GM12878 (cell line): ENCODE data around the gene PRKCG. TPM values are rescaled to one million over a fixed set of nuclear protein-coding genes. Genes with fewer than 3 reads are reported as not detected.

Experiments used
- ATAC-seq: fragments of 200-7000 bp; cut with Tn5 transposase; 3 replicates; pipeline ENCODE4 v1.9.1; 2020; ENCODE audit warnings: mild to moderate bottlenecking, moderate library complexity
- BruUV-seq: library from RNA; stranded (reverse); fragments of 400-500 nt; replicated peaks from 2 replicates; lab custom pipeline; 2021; lab: Mats Ljungman, UMichigan
- CTCF ChIA-PET: fragments of 300-600 bp; sonication (Branson Sonifier 250); formaldehyde crosslinking; extraction: SDS; loops from one replicate; lab custom pipeline; 2021; ENCODE audit warnings: inconsistent platforms; lab: Yijun Ruan, JAX
- POLR2A ChIA-PET: fragments of 350-600 bp; formaldehyde crosslinking; extraction: SDS; loops from one replicate; lab custom pipeline; 2021; ENCODE audit warnings: inconsistent platforms; lab: Charles Lee
- RAD21 ChIA-PET: fragments of 300-600 bp; sonication (Branson Sonifier 250); formaldehyde crosslinking; loops from one replicate; lab custom pipeline; 2023; ENCODE audit warnings: antibody characterized with exemption; ENCODE audit not compliant: unreplicated experiment; lab: Charles Lee
- SMC1A ChIA-PET: fragments of 300-600 bp; sonication (Branson Sonifier 250); formaldehyde crosslinking; loops from one replicate; lab custom pipeline; 2023; ENCODE audit not compliant: unreplicated experiment, uncharacterized antibody; lab: Charles Lee
- DNase-seq: peaks from one replicate; pipeline ENCODE4 v3.0.0-alpha.2; 2011; ENCODE audit warnings: low read depth, low spot score
- FAIRE-seq: peaks from 3 replicates; lab custom pipeline; 2011; peaks lifted over from hg19 to GRCh38; lab: Jason Lieb, UNC
- H2AFZ ChIP-seq: 2 replicates; pipeline ENCODE4 v1.6.0; 2011; ENCODE audit warnings: low read depth, low read length, control low read depth; ENCODE audit not compliant: control insufficient read depth
- H3K27ac ChIP-seq: 2 replicates; pipeline ENCODE4 v1.5.1; 2011; ENCODE audit warnings: control low read depth; ENCODE audit not compliant: control insufficient read depth, insufficient read depth
- H3K27me3 ChIP-seq, 2 experiments: replicated peaks in 1 of 2; 2 replicates each; pipeline versions ENCODE4 v1.6.0 to v1.6.1; 2011; ENCODE audit warnings: low read length in 1 of 2; ENCODE audit not compliant: control insufficient read depth in 2 of 2, insufficient read depth in 2 of 2
- H3K36me3 ChIP-seq, 2 experiments: 2 replicates each; pipeline ENCODE4 v1.5.1; 2011; ENCODE audit warnings: low read length in 1 of 2; ENCODE audit not compliant: control insufficient read depth in 2 of 2, insufficient read depth in 2 of 2
- H3K4me1 ChIP-seq: 2 replicates; pipeline ENCODE4 v1.6.1; 2011; ENCODE audit warnings: mild to moderate bottlenecking, low read length, moderate library complexity, mixed read lengths; ENCODE audit not compliant: control insufficient read depth, insufficient read depth
- H3K4me2 ChIP-seq: 2 replicates; pipeline ENCODE4 v1.6.0; 2011; ENCODE audit warnings: control low read depth; ENCODE audit not compliant: control insufficient read depth, insufficient read depth
- H3K4me3 ChIP-seq: fragments of 200-600 bp; sonication (generic); 2 replicates; pipeline ENCODE4 v1.5.1; 2016
- H3K79me2 ChIP-seq: 2 replicates; pipeline ENCODE4 v1.6.0; 2011; ENCODE audit warnings: low read length; ENCODE audit not compliant: control insufficient read depth, insufficient read depth
- H3K9ac ChIP-seq: 2 replicates; pipeline ENCODE4 v1.8.0; 2011; ENCODE audit warnings: low read length, control low read depth, mixed read lengths; ENCODE audit not compliant: control insufficient read depth, insufficient read depth
- H3K9me3 ChIP-seq: replicated peaks from 3 replicates; pipeline ENCODE4 v1.5.1; 2011; ENCODE audit warnings: mild to moderate bottlenecking, low read length; ENCODE audit not compliant: control insufficient read depth, insufficient read depth
- H4K20me1 ChIP-seq: 2 replicates; pipeline ENCODE4 v1.6.0; 2011; ENCODE audit not compliant: control insufficient read depth, insufficient read depth
- BHLHE40 ChIP-seq, 2 experiments: fragments of 450-650 bp in 1 of 2; IDR thresholded peaks; 2 replicates each; pipeline ENCODE4 v1.6.1; 2011 to 2017; ENCODE audit warnings: low read depth in 2 of 2, borderline replicate concordance in 1 of 2, improper control_type of control experiment in 1 of 2, low read length in 1 of 2, mild to moderate bottlenecking in 1 of 2
- CBX3 ChIP-seq: fragments of 200-600 bp; sonication (generic); IDR thresholded peaks from 2 replicates; pipeline ENCODE4 v1.6.1; 2016; ENCODE audit warnings: low read depth, borderline replicate concordance
- CHD2 ChIP-seq: IDR thresholded peaks from 2 replicates; pipeline ENCODE4 v1.6.1; 2011; ENCODE audit warnings: low read depth, low read length, improper control_type of control experiment, borderline replicate concordance
- E2F8 ChIP-seq: fragments of 450-650 bp; IDR thresholded peaks from 2 replicates; pipeline ENCODE4 v1.6.1; 2018; ENCODE audit warnings: mild to moderate bottlenecking, low read depth, moderate library complexity; ENCODE audit not compliant: partially characterized antibody
- FOXK2 ChIP-seq: fragments of 450-650 bp; IDR thresholded peaks from 2 replicates; pipeline ENCODE4 v1.6.1; 2017; ENCODE audit warnings: mild to moderate bottlenecking, moderate library complexity
- KDM1A ChIP-seq: fragments of 200-600 bp; sonication (generic); IDR thresholded peaks from 2 replicates; pipeline ENCODE4 v1.6.1; 2016; ENCODE audit warnings: borderline replicate concordance
- PAX8 ChIP-seq: fragments of 450-650 bp; IDR thresholded peaks from 2 replicates; pipeline ENCODE4 v1.6.1; 2017; ENCODE audit warnings: mild to moderate bottlenecking, moderate library complexity
- SIX5 ChIP-seq: IDR thresholded peaks from 2 replicates; pipeline ENCODE4 v1.6.1; 2011; ENCODE audit warnings: mild to moderate bottlenecking, low read depth, low read length, moderate library complexity; ENCODE audit not compliant: severe bottlenecking
- SP1 ChIP-seq: IDR thresholded peaks from one replicate; pipeline ENCODE4 v1.6.1; 2011; ENCODE audit warnings: low read depth, low read length
- SREBF2 ChIP-seq: IDR thresholded peaks from 2 replicates; pipeline ENCODE4 v1.6.1; 2012; ENCODE audit warnings: mild to moderate bottlenecking, low read length
- ZNF24 ChIP-seq: fragments of 450-650 bp; IDR thresholded peaks from 2 replicates; pipeline ENCODE4 v1.6.1; 2017; ENCODE audit warnings: antibody characterized with exemption, mild to moderate bottlenecking
- ZSCAN29 ChIP-seq: fragments of 450-650 bp; IDR thresholded peaks from 2 replicates; pipeline ENCODE4 v1.6.1; 2017; ENCODE audit warnings: mild to moderate bottlenecking, moderate library complexity
- WGBS: methylation state at CpG from one replicate; pipeline ENCODE4 v1.1.6; 2016; ENCODE audit warnings: low lambda C conversion rate; ENCODE audit not compliant: insufficient replicate concordance, insufficient coverage; ENCODE audit errors: missing lambda C conversion rate; 5-methylcytosine and 5-hydroxymethylcytosine counted together
- in situ Hi-C: fragments of 300-500 bp; cut with MboI; formaldehyde crosslinking; loops from 9 replicates; pipeline ENCODE4 v1.14.3; 2018; ENCODE audit warnings: mixed read lengths
- intact Hi-C: fragments of 100-400 bp; cut with micrococcal nuclease; formaldehyde crosslinking; loops from one replicate; pipeline ENCODE4 v1.14.2; 2022; ENCODE audit not compliant: unreplicated experiment
- polyA plus RNA-seq, 11 experiments: library from polyadenylated mRNA; depleted of rRNA in 4 of 11; unstranded in 6 of 11; stranded (reverse) in 5 of 11; fragments of >200 nt; fragmentation: Nextera tagmentation in 4 of 11; fragmentation: Illumina TruSeq in 1 of 11; extraction: Ambion mirVana in 4 of 11; extraction: Trizol in 1 of 11; gene quantifications; 1 replicate in 1 of 11; 2 replicates in 10 of 11; pipeline versions ENCODE4 v1.2.1 to v1.2.3, GENCODE V29; 2011 to 2016; ENCODE audit warnings: inconsistent platforms in 2 of 11, missing spikeins in 2 of 11, low read depth in 1 of 11
- total RNA-seq, 4 experiments: library from RNA; depleted of rRNA in 3 of 4; stranded (reverse); fragments of >200 nt in 3 of 4; fragmentation: Illumina TruSeq in 1 of 4; extraction: Trizol in 1 of 4; gene quantifications; 2 replicates each; pipeline versions ENCODE4 v1.2.1 to v1.2.3, GENCODE V29; 2013 to 2021
- TF ChIP-seq, protein P1 (sequence below): IDR thresholded peaks from 2 replicates; pipeline ENCODE4 v1.6.1; 2012; ENCODE audit warnings: mild to moderate bottlenecking, low read depth, low read length
- TF ChIP-seq, protein P2 (sequence below): fragments of 450-650 bp; IDR thresholded peaks from 2 replicates; pipeline ENCODE4 v1.6.1; 2018; ENCODE audit warnings: borderline replicate concordance, mild to moderate bottlenecking; ENCODE audit not compliant: partially characterized antibody
- TF ChIP-seq, protein P3 (sequence below): IDR thresholded peaks from 2 replicates; pipeline ENCODE4 v1.6.1; 2011; ENCODE audit warnings: low read depth, low read length, improper control_type of control experiment, borderline replicate concordance

The PRKCG gene
- total and polyA plus RNA-seq, 10 of the 15 experiments (the other 5 are each of a cell fraction or from before 2014, with no cell fraction given), result not detected

- DNase-seq, result no peak
- no TSS peak for BruUV-seq
- ATAC-seq, result no peak
- Histone ChIP-seq H3K27me3 (no peaks in the 10 kb centered on the region), H3K9ac (no peak overlapping the region), H3K9me3 (no peaks in the 10 kb centered on the region; the same call in 2 of the 3 replicates), H3K4me3 (no peak overlapping the region), H4K20me1 (no peaks in the 10 kb centered on the region), H3K4me1 (no peaks in the 10 kb centered on the region), H3K36me3 (no peaks in the 10 kb centered on the region), H3K4me2 (no peak overlapping the region), H3K27ac (no peak overlapping the region), H3K79me2 (no peaks in the 10 kb centered on the region), H2AFZ (no peak overlapping the region)
- intact Hi-C loops (no loop called here), in situ Hi-C loops (no loop called here)
- POLR2A ChIA-PET, result no interaction called here
- SMC1A ChIA-PET, result no interaction called here
- RAD21 ChIA-PET, result no interaction called here
- no peak for FAIRE-seq
- CTCF ChIA-PET, result no interaction called here
- 72% methylated on average over 4 of the region's 6 CpGs for WGBS
- TF ChIP-seq SIX5 (no peak), SREBF2 (no peak), CBX3 (no peak), ZSCAN29 (no peak), CHD2 (no peak), FOXK2 (no peak), E2F8 (no peak), ZNF24 (no peak), PAX8 (no peak), BHLHE40 (IDR thresholded peaks at IDR 0.05; ENCODE audit: borderline replicate concordance in 1 of 2, low read depth in 2 of 2, low read length in 1 of 2) (no peak), SP1 (no peak), KDM1A (no peak)
- TF ChIP-seq, protein P1, sequence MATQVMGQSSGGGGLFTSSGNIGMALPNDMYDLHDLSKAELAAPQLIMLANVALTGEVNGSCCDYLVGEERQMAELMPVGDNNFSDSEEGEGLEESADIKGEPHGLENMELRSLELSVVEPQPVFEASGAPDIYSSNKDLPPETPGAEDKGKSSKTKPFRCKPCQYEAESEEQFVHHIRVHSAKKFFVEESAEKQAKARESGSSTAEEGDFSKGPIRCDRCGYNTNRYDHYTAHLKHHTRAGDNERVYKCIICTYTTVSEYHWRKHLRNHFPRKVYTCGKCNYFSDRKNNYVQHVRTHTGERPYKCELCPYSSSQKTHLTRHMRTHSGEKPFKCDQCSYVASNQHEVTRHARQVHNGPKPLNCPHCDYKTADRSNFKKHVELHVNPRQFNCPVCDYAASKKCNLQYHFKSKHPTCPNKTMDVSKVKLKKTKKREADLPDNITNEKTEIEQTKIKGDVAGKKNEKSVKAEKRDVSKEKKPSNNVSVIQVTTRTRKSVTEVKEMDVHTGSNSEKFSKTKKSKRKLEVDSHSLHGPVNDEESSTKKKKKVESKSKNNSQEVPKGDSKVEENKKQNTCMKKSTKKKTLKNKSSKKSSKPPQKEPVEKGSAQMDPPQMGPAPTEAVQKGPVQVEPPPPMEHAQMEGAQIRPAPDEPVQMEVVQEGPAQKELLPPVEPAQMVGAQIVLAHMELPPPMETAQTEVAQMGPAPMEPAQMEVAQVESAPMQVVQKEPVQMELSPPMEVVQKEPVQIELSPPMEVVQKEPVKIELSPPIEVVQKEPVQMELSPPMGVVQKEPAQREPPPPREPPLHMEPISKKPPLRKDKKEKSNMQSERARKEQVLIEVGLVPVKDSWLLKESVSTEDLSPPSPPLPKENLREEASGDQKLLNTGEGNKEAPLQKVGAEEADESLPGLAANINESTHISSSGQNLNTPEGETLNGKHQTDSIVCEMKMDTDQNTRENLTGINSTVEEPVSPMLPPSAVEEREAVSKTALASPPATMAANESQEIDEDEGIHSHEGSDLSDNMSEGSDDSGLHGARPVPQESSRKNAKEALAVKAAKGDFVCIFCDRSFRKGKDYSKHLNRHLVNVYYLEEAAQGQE, result no peak
- TF ChIP-seq, protein P2, sequence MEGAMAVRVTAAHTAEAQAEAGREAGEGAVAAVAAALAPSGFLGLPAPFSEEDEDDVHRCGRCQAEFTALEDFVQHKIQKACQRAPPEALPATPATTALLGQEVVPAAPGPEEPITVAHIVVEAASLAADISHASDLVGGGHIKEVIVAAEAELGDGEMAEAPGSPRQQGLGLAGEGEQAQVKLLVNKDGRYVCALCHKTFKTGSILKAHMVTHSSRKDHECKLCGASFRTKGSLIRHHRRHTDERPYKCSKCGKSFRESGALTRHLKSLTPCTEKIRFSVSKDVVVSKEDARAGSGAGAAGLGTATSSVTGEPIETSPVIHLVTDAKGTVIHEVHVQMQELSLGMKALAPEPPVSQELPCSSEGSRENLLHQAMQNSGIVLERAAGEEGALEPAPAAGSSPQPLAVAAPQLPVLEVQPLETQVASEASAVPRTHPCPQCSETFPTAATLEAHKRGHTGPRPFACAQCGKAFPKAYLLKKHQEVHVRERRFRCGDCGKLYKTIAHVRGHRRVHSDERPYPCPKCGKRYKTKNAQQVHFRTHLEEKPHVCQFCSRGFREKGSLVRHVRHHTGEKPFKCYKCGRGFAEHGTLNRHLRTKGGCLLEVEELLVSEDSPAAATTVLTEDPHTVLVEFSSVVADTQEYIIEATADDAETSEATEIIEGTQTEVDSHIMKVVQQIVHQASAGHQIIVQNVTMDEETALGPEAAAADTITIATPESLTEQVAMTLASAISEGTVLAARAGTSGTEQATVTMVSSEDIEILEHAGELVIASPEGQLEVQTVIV, result no peak
- TF ChIP-seq, protein P3, sequence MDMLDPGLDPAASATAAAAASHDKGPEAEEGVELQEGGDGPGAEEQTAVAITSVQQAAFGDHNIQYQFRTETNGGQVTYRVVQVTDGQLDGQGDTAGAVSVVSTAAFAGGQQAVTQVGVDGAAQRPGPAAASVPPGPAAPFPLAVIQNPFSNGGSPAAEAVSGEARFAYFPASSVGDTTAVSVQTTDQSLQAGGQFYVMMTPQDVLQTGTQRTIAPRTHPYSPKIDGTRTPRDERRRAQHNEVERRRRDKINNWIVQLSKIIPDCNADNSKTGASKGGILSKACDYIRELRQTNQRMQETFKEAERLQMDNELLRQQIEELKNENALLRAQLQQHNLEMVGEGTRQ, result no peak
Observed at GRCh38 chr19:53874606-53874990, 7.4 kb upstream of the PRKCG start.
